H1 (cell line): Measurements from ENCODE around the gene RTN4. TPM values are rescaled to one million over a fixed set of nuclear protein-coding genes. Genes with fewer than 3 reads are reported as not detected.

Source experiments
- CBX5 ChIP-seq: fragments of 300-800, 300-1000 bp; sonication (generic); IDR thresholded peaks from 2 replicates; pipeline ENCODE4 v1.7.1; 2016; ENCODE audit warnings: antibody characterized with exemption, low read length, low read depth
- FOSL1 ChIP-seq: IDR thresholded peaks from 2 replicates; pipeline ENCODE4 v1.6.1; 2011; ENCODE audit warnings: mild to moderate bottlenecking, low read depth, low read length, moderate library complexity; ENCODE audit not compliant: insufficient read depth
- MAX ChIP-seq: IDR thresholded peaks from 2 replicates; pipeline ENCODE4 v1.6.1; 2012; ENCODE audit warnings: inconsistent platforms
- POLR2A ChIP-seq, 2 experiments: IDR thresholded peaks; 1 replicate in 1 of 2; 2 replicates in 1 of 2; pipeline ENCODE4 v1.6.1; 2011; ENCODE audit warnings: low read depth in 2 of 2, low read length in 2 of 2, mild to moderate bottlenecking in 2 of 2; ENCODE audit errors: control extremely low read depth in 1 of 2
- RAD21 ChIP-seq, 2 experiments: IDR thresholded peaks in 1 of 2; conservative IDR thresholded peaks in 1 of 2; 2 replicates each; pipeline ENCODE4 v1.6.1; 2011; ENCODE audit warnings: low read depth in 2 of 2, low read length in 2 of 2, improper control_type of control experiment in 1 of 2, inconsistent platforms in 1 of 2, mild to moderate bottlenecking in 1 of 2, moderate library complexity in 1 of 2
- TAF1 ChIP-seq: IDR thresholded peaks from 2 replicates; pipeline ENCODE4 v1.6.1; 2011; ENCODE audit warnings: mild to moderate bottlenecking, low read depth, low read length
- polyA plus RNA-seq, 7 experiments: library from polyadenylated mRNA; depleted of rRNA in 3 of 7; stranded (reverse) in 5 of 7; unstranded in 2 of 7; fragments of >200 nt in 5 of 7; fragments of 200-250 nt in 2 of 7; gene quantifications; 1 replicate in 5 of 7; 2 replicates in 1 of 7; 4 replicates in 1 of 7; pipeline versions ENCODE4 v1.2.1 to v1.2.3, GENCODE V29; 2011 to 2013; ENCODE audit warnings: missing spikeins in 2 of 7, mixed read lengths in 2 of 7
- total RNA-seq: library from RNA; stranded (reverse); fragmentation: NEBNext Ultra II Directional; extraction: Animal tissue kit (Norgen Biotek cat#: 25700); gene quantifications from 2 replicates; pipeline ENCODE4 v1.2.1, GENCODE V29; 2021
- TF ChIP-seq, protein P1 (sequence below): fragments of 300-600 bp; sonication (generic); IDR thresholded peaks from 2 replicates; pipeline ENCODE4 v1.7.1; 2012; ENCODE audit warnings: low read length, moderate library complexity, mild to moderate bottlenecking, inconsistent platforms; ENCODE audit not compliant: insufficient replicate concordance

Gene RTN4
- total and polyA plus RNA-seq, 2 of the 8 experiments (the other 6 are each of a cell fraction or from before 2014, with no cell fraction given): 179 to 242 TPM

- TF ChIP-seq, protein P1, sequence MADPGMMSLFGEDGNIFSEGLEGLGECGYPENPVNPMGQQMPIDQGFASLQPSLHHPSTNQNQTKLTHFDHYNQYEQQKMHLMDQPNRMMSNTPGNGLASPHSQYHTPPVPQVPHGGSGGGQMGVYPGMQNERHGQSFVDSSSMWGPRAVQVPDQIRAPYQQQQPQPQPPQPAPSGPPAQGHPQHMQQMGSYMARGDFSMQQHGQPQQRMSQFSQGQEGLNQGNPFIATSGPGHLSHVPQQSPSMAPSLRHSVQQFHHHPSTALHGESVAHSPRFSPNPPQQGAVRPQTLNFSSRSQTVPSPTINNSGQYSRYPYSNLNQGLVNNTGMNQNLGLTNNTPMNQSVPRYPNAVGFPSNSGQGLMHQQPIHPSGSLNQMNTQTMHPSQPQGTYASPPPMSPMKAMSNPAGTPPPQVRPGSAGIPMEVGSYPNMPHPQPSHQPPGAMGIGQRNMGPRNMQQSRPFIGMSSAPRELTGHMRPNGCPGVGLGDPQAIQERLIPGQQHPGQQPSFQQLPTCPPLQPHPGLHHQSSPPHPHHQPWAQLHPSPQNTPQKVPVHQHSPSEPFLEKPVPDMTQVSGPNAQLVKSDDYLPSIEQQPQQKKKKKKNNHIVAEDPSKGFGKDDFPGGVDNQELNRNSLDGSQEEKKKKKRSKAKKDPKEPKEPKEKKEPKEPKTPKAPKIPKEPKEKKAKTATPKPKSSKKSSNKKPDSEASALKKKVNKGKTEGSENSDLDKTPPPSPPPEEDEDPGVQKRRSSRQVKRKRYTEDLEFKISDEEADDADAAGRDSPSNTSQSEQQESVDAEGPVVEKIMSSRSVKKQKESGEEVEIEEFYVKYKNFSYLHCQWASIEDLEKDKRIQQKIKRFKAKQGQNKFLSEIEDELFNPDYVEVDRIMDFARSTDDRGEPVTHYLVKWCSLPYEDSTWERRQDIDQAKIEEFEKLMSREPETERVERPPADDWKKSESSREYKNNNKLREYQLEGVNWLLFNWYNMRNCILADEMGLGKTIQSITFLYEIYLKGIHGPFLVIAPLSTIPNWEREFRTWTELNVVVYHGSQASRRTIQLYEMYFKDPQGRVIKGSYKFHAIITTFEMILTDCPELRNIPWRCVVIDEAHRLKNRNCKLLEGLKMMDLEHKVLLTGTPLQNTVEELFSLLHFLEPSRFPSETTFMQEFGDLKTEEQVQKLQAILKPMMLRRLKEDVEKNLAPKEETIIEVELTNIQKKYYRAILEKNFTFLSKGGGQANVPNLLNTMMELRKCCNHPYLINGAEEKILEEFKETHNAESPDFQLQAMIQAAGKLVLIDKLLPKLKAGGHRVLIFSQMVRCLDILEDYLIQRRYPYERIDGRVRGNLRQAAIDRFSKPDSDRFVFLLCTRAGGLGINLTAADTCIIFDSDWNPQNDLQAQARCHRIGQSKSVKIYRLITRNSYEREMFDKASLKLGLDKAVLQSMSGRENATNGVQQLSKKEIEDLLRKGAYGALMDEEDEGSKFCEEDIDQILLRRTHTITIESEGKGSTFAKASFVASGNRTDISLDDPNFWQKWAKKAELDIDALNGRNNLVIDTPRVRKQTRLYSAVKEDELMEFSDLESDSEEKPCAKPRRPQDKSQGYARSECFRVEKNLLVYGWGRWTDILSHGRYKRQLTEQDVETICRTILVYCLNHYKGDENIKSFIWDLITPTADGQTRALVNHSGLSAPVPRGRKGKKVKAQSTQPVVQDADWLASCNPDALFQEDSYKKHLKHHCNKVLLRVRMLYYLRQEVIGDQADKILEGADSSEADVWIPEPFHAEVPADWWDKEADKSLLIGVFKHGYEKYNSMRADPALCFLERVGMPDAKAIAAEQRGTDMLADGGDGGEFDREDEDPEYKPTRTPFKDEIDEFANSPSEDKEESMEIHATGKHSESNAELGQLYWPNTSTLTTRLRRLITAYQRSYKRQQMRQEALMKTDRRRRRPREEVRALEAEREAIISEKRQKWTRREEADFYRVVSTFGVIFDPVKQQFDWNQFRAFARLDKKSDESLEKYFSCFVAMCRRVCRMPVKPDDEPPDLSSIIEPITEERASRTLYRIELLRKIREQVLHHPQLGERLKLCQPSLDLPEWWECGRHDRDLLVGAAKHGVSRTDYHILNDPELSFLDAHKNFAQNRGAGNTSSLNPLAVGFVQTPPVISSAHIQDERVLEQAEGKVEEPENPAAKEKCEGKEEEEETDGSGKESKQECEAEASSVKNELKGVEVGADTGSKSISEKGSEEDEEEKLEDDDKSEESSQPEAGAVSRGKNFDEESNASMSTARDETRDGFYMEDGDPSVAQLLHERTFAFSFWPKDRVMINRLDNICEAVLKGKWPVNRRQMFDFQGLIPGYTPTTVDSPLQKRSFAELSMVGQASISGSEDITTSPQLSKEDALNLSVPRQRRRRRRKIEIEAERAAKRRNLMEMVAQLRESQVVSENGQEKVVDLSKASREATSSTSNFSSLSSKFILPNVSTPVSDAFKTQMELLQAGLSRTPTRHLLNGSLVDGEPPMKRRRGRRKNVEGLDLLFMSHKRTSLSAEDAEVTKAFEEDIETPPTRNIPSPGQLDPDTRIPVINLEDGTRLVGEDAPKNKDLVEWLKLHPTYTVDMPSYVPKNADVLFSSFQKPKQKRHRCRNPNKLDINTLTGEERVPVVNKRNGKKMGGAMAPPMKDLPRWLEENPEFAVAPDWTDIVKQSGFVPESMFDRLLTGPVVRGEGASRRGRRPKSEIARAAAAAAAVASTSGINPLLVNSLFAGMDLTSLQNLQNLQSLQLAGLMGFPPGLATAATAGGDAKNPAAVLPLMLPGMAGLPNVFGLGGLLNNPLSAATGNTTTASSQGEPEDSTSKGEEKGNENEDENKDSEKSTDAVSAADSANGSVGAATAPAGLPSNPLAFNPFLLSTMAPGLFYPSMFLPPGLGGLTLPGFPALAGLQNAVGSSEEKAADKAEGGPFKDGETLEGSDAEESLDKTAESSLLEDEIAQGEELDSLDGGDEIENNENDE: no peak
- no peak for TF ChIP-seq POLR2A (IDR thresholded peaks at IDR 0.05; ENCODE audit: control extremely low read depth in 1 of 2, low read depth in 2 of 2, low read length in 2 of 2)
- no peak for TF ChIP-seq MAX
- TF ChIP-seq RAD21 (IDR thresholded peaks at IDR 0.05 in 1 of 2, conservative IDR thresholded peaks at IDR 0.05 in 1 of 2; ENCODE audit: low read depth in 2 of 2, low read length in 2 of 2): no peak
- TF ChIP-seq FOSL1: no peak
- TF ChIP-seq TAF1: no peak
- no peak for TF ChIP-seq CBX5
Measured at GRCh38 chr2:55009277-55010060, 40.8 kb downstream of the RTN4 start (continued).
